ENCODE data around the gene AQR.

Gene AQR

DNA sequence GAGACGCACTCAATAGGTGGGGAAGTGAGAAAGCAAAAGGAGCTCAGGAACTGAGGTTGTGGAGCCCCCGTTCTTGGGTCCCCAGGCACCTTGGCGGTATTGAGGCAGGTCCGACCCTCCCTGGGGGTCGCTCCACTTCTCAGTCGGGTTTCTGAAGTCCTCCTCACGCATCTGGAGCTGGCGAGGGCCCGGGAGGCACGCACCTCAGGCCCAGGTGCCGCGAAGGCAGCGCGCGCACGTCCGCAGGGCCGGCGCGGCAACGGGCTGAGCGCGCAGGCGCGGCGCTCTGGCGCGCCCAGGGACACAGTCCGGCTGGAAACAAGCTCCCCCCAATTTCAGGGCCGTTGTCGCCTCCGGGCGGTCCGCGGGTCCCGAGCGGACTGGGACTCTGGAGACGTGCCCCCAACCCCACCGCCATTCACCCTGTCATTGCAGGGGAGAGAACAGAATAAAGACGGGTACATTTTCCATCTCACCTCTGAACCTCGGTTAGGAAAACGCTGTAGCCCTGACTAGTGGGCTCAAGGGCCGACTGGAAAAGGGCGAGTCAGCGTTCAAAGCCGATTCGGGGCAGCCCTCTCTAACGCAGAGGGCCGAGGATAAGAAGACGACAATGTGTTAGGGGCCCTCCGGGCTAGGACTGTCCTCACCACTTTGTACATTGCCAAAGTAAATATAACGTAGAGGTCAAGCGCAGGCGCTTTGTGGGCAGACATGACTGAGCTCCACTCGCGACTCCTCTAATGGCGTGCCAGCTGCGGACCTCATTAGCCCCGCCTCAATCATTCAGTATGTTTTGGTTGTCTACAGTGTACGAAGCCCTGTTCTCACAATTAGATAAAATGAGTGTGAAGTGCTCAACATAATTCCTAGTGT, 18.7 kb upstream of the AQR start, which contains the start of gene ZNF770:
Gene ZNF770 (minus strand): TSS at position 261 of the 876 bp plus-strand sequence. CDS start 4,853 bp downstream, outside the sequence.
- Histone ChIP-seq H3K79me2 (ENCODE audit: insufficient read depth, low read length) (peaks cover 50% of the 10 kb centered on the region), H3K4me3 (ENCODE audit: low read depth in 1 of 2, low read length in 2 of 2) (peak within 1 kb of the TSS; percentile 93 to 96), H3K36me3 (ENCODE audit: insufficient read depth, low read length) (peaks cover 28% of the 10 kb centered on the region), H3K4me1 (ENCODE audit: insufficient read depth, low read length) (peaks cover 32% of the 10 kb centered on the region), H4K20me1 (ENCODE audit: insufficient read depth, low read length) (peaks cover 15% of the 10 kb centered on the region), H3K9me3 (ENCODE audit: insufficient read depth, low read length, severe bottlenecking) (no peaks in the 10 kb centered on the region), H2AFZ (ENCODE audit: low read depth, low read length) (peak within 1 kb of the TSS; percentile 98), H3K27ac (ENCODE audit: low read length) (peak within 1 kb of the TSS; percentile 97), H3K27me3 (ENCODE audit: insufficient read depth, low read length, poor library complexity) (no peaks in the 10 kb centered on the region), H3K9ac (ENCODE audit: low read depth, low read length) (peak within 1 kb of the TSS; percentile 94), H3K4me2 (ENCODE audit: insufficient read depth, low read length) (peak within 1 kb of the TSS; percentile 94)
- ATAC-seq (ENCODE audit: insufficient read depth, low read depth) (peak; percentile 89), DNase-seq (peak; percentile 82)
- no peak for TF ChIP-seq EZH2 (IDR thresholded peaks at IDR 0.05; ENCODE audit: borderline replicate concordance, low read depth, low read length, severe bottlenecking)
- TF ChIP-seq, protein P1, sequence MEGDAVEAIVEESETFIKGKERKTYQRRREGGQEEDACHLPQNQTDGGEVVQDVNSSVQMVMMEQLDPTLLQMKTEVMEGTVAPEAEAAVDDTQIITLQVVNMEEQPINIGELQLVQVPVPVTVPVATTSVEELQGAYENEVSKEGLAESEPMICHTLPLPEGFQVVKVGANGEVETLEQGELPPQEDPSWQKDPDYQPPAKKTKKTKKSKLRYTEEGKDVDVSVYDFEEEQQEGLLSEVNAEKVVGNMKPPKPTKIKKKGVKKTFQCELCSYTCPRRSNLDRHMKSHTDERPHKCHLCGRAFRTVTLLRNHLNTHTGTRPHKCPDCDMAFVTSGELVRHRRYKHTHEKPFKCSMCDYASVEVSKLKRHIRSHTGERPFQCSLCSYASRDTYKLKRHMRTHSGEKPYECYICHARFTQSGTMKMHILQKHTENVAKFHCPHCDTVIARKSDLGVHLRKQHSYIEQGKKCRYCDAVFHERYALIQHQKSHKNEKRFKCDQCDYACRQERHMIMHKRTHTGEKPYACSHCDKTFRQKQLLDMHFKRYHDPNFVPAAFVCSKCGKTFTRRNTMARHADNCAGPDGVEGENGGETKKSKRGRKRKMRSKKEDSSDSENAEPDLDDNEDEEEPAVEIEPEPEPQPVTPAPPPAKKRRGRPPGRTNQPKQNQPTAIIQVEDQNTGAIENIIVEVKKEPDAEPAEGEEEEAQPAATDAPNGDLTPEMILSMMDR (IDR thresholded peaks at IDR 0.05; ENCODE audit: borderline replicate concordance, extremely low read depth, low read length, poor library complexity, severe bottlenecking): no peak

DNA sequence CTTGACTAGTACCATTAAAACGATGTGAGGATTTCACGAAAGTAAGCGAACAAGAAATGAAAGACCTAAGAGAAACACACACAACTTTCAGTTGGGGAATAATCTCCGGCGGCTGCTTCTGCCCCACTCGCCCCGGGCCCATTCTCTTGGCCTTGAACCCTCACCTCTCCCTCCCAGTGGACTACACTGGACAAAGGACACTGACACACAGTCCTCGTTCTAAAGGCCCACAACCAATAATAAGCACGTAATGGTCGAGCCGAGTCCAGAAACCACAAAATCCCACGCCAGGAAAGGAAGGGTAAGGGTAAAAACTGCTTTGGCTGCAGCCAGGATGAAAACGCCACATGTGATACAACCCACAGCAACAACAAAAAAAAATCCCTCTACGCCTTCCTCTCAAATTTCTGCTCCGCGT, 18.1 kb upstream of the AQR start:
- peak overlapping the region; percentile 93 to 96; a peak in 3 of 4 replicates for H3K4me3 ChIP-seq (ENCODE audit: low read depth in 1 of 2, low read length in 2 of 2)
- peak overlapping the region; percentile 97 for H3K27ac ChIP-seq (ENCODE audit: low read length)
- peaks cover 52% of the 10 kb centered on the region for H3K79me2 ChIP-seq (ENCODE audit: insufficient read depth, low read length)
- H3K9ac ChIP-seq (ENCODE audit: low read depth, low read length): peak overlapping the region; percentile 94
- ATAC-seq (ENCODE audit: insufficient read depth, low read depth) (no peak), DNase-seq (peak; percentile 7)
- TF ChIP-seq, protein P1 (IDR thresholded peaks at IDR 0.05; ENCODE audit: borderline replicate concordance, extremely low read depth, low read length, poor library complexity, severe bottlenecking): no peak
- TF ChIP-seq EZH2 (IDR thresholded peaks at IDR 0.05; ENCODE audit: borderline replicate concordance, low read depth, low read length, severe bottlenecking): no peak
- H2AFZ ChIP-seq (ENCODE audit: low read depth, low read length): peak overlapping the region; percentile 98
- H3K4me2 ChIP-seq (ENCODE audit: insufficient read depth, low read length): peak overlapping the region; percentile 94
- H3K36me3 ChIP-seq (ENCODE audit: insufficient read depth, low read length): peaks cover 34% of the 10 kb centered on the region
- peaks cover 15% of the 10 kb centered on the region for H4K20me1 ChIP-seq (ENCODE audit: insufficient read depth, low read length)
- peaks cover 32% of the 10 kb centered on the region for H3K4me1 ChIP-seq (ENCODE audit: insufficient read depth, low read length)
- H3K27me3 ChIP-seq (ENCODE audit: insufficient read depth, low read length, poor library complexity): no peaks in the 10 kb centered on the region
- no peaks in the 10 kb centered on the region for H3K9me3 ChIP-seq (ENCODE audit: insufficient read depth, low read length, severe bottlenecking)

DNA sequence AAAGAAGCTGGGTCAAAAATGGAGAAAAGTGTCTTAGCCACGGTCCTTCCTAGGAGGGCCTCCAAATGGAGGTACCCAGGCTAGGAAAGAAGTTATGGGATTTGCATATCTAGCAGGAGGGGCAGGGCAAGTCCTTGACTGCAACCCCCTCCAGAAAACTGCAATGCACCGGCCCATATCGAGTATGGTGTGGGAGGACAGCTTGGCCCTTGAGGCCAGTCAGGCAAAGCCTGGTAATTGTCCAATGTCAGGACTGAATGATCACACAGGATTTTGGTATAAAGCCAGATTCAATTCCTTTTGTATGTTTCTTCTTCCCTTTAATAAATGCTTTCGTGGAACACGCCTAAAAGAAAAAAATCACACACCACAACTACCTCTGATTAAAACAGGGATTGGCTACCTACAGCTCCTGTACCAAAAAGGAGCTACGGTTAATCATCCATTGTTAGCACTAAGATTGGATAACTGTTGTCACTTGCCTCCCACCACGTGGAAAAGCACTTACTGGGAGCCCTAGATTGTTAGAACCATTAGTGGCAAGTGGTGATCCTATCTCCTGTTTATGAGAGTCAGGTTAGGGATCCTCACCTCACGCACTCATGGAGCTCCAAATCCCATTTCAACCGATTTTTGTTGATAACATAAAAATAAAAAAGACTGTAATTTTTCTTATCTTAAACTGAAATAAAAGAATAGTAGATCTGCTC, 17.4 kb upstream of the AQR start:
- peaks cover 41% of the 10 kb centered on the region for H3K36me3 ChIP-seq (ENCODE audit: insufficient read depth, low read length)
- H4K20me1 ChIP-seq (ENCODE audit: insufficient read depth, low read length): peaks cover 15% of the 10 kb centered on the region
- ATAC-seq (ENCODE audit: insufficient read depth, low read depth) (no peak), DNase-seq (no peak)
- H3K79me2 ChIP-seq (ENCODE audit: insufficient read depth, low read length): peaks cover 52% of the 10 kb centered on the region
- peaks cover 32% of the 10 kb centered on the region for H3K4me1 ChIP-seq (ENCODE audit: insufficient read depth, low read length)
- TF ChIP-seq, protein P1 (IDR thresholded peaks at IDR 0.05; ENCODE audit: borderline replicate concordance, extremely low read depth, low read length, poor library complexity, severe bottlenecking): no peak
- no peak for TF ChIP-seq EZH2 (IDR thresholded peaks at IDR 0.05; ENCODE audit: borderline replicate concordance, low read depth, low read length, severe bottlenecking)
- H2AFZ ChIP-seq (ENCODE audit: low read depth, low read length): no peak overlapping the region
- peak overlapping the region; percentile 94 for H3K4me2 ChIP-seq (ENCODE audit: insufficient read depth, low read length)
- H3K27ac ChIP-seq (ENCODE audit: low read length): peak overlapping the region; percentile 97
- no peaks in the 10 kb centered on the region for H3K9me3 ChIP-seq (ENCODE audit: insufficient read depth, low read length, severe bottlenecking)
- no peaks in the 10 kb centered on the region for H3K27me3 ChIP-seq (ENCODE audit: insufficient read depth, low read length, poor library complexity)
- H3K4me3 ChIP-seq (ENCODE audit: low read depth in 1 of 2, low read length in 2 of 2): peak overlapping the region; percentile 93 to 96; a peak in 3 of 4 replicates
- peak overlapping the region; percentile 94 for H3K9ac ChIP-seq (ENCODE audit: low read depth, low read length)

Data from DND-41 (cell line).